OCI-M2 (cell line): ENCODE measurements around the gene ZSCAN18.
"Not testable (repeated sequence)": the region's sequence is repeated elsewhere in the genome, so short reads cannot be mapped to it uniquely, and the experiment has no call there.

ENCODE experiments used
- DNase-seq: peaks from one replicate; lab custom pipeline; 2025; ENCODE audit not compliant: unreplicated experiment; lab: John Stamatoyannopoulos, UW

ZSCAN18 gene, protein sequence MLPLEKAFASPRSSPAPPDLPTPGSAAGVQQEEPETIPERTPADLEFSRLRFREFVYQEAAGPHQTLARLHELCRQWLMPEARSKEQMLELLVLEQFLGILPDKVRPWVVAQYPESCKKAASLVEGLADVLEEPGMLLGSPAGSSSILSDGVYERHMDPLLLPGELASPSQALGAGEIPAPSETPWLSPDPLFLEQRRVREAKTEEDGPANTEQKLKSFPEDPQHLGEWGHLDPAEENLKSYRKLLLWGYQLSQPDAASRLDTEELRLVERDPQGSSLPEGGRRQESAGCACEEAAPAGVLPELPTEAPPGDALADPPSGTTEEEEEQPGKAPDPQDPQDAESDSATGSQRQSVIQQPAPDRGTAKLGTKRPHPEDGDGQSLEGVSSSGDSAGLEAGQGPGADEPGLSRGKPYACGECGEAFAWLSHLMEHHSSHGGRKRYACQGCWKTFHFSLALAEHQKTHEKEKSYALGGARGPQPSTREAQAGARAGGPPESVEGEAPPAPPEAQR

DNA sequence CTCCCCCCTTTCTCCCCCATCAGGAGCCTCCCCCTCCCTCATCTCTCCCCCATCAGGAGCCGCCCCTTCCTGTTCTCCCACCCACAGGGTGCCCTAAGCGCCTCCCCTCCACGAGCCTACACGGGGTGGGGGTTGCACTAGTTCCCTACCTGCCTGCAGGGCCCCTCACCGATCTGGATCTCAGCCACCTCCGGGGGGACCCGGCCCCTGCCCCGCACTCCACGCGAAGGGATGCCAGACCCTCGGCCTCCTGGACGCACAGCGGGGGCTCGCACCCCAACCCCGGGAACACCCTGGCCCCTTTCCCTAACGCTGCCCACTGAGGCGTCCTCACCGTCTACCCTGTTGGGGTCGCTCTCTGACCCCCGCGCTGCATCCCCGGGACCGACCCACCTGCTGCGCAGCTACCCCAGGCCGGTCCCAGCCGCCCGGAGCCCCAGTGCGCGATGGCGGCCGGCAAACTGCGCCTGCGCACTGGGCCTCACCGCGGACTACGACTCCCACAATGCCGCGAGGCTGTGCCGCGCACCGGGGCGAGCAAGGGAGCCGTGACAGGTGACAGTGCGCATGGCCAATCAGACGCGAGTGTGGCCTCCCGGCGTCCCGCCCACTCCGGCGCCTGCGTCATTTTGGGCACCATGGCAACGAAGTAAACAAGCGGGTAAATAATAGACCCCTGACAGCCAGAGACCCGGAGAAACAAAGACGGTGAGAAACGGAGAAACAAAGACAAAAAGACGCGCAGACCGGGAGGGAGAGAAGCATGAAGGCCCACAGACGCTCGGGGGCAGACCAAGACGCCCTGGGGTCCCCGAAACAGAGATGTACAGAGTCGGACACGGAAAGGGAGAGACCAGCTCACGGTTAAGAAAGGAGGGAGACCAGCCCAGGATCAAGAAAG, at the start of gene ZSCAN18:
Gene ZSCAN18 (minus strand): TSS at position 451 of the 901 bp plus-strand sequence. CDS start 7,964 bp downstream, outside the sequence.
- DNase-seq = peak; percentile 61

DNA sequence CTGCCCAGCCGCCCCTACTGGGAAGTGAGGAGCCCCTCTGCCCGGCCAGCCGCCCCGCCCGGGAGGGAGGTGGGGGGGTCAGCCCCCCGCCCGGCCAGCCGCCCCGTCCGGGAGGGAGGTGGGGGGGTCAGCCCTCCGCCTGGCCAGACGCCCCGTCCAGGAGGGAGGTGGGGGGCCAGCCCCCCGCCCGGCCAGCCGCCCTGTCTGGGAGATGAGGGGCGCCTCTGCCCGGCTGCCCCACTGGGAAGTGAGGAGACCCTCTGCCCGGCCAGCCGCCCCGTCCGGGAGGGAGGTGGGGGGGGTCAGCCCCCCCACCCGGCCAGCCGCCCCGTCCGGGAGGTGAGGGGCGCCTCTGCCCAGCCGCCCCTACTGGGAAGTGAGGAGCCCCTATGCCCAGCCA, 49.4 kb upstream of the ZSCAN18 start:
- DNase-seq = not testable (repeated sequence)

DNA sequence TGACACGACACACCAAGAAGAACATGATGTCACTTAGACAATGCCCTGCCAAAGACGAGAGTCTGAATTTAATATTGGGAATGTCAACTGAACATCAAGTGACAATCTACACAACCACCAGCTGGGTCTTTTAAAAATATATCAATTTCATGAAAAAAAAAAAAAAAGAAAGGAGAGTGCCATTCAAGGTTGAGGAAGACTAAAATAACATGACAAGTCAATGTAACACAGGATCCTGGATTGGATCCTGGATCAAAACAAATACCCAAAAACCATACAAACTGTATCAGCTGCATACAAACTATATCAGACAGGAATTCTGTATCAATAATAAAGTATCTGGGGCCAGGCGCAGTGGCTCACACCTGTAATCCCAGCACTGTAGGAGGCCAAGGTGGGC, 47.8 kb upstream of the ZSCAN18 start:
- DNase-seq = no peak

DNA sequence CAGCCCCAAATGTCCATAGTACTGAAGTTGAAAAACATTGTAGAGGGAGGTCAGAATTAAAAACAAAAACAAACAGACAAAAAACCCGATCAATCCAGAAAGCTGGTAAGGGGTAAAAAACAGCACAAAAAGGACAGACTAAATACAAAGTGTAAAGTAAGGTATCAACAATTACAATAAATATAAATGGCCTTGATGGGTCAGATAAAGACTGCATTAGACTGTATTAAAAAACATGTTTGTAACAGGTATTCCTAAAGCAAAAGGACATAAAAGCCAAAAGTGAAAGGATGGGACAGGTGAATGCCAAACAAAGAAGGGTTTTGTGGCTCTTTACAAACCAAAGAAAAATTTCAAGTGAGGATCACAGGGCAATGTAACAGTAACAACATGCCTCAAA, 36.2 kb upstream of the ZSCAN18 start:
- DNase-seq = no peak

DNA sequence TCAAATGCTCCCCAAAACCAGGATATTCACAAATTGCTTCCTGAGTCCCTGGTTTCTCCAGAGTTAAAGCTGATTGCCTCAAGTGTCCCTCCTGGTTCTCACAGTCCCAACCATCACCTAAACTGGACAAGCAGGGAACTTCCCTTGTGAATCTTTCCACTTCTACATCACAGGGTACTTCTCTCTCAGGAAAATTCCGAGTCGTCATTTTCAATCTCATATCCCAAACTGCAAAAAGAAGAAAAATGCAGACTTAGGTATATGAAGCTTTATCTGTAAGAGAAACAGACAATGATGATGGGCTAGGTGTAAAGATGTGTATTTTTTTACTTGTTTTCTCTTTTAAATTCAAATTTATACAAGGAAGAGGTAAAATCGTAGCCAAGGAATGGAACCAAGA, 31.3 kb upstream of the ZSCAN18 start:
- DNase-seq = no peak

DNA sequence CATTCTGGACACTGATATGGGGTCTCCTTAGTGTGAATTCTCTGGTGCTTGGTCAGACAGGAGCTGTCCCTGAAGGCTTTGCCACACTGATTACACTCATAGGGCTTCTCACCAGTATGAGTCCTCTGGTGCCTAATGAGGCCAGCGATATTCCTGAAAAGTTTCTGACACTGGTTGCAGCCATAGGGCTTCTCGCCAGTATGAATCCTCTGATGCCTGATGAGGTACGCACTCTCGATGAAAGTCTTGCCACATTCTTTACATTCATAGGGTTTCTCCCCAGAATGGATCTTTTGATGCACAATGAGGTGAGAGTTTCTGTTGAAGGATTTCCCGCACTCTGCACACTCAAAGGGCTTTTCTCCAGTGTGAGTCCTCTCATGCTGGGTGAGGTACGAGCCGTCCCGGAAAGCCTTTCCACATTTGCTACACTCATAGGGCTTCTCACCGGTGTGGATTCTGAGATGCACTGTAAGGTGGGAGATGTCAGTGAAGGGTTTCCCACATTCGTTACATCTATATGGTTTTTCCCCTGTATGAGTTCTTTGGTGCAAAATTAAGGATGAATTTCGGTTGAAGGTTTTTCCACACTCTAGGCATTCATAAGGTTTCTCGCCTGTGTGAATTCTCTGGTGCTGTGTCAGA, 30.1 kb upstream of the ZSCAN18 start:
- no peak for DNase-seq

DNA sequence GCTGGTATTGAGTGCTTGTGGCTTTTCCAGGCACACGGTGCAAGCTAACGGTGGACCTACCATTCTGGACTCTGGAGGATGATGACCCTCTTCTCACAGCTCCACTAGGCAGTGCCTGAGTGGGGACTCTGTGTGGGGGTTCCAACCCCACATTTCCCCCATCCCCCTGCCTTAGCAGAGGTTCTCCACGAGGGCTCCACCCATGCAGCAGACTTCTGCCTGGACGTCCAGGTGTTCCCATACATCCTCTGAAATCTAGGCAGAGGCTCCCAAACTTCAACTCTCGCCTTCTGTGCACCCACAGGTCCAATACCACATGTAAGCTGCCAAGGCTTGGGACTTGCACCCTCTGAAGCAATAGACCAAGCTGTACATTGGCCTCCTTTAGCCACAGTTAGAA, 25.3 kb upstream of the ZSCAN18 start:
- no peak for DNase-seq

DNA sequence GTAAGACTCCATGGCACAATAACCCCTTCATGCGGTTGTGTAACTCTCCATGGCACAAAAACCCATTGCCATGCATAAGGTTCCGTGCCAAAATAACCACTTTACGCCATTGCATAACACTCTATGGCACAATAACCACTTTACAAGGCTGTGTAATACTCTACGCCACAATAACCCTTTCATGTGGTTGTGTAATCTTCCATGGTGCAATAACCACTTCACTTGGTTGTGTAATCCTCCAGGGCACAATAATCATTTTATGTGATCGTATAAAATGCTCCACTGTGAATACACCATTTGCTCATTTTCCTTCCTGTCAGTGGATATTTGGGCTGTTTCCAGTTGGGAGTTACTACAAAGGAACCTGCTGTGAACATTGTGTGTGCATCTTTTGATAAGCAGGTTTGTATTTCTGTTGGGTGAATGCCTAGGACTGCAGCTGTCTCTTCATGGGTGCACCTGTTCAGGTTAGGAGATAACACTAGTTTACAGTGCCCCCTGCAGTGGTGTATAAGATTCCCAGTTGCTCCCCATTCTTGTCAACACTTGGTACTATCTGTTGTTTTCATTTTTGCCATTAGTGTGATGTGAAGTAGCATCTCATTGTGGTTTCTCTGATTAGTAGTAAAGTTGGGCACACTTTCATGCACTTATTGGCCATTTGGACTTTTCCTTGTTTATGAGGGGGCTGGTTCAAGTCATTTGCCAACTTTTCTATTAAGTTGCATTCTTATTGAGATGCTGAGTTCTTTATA, 21.1 kb upstream of the ZSCAN18 start:
- no peak for DNase-seq

DNA sequence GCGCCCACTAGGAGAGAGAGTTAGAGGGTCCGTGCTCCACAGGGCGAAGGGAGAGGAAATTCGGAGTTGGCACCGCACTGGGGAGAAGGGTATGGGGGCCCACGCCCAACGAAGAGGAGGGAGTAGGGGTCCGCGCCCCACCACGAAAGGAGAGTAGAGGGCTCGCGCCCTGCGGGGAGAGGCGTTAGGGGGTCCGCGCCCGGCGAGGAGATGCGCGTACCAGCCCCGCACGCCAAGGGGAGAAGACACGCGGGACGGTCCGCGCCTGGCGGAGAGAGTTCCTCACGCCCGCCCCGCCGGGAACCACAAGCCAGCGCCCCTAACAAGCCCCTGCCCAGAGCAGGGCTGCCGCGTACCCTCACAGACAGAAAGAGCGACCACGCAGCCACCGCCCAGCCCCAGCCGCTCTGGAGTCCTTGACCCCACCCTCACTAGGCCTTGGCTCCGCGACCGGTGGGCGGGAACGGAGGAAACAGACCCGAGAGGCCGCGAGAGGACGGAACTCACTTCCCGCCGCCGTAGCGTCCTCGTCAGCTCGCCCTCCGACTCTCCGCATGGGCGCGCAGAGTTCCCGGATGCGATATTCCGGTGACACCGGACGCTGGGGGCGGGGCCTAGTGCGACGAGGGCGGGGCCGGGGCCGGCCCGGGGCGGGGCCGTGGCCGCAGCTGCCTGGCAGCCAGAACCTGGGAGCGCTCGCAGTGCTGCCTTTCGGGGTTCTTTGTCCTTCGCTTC, 20.0 kb upstream of the ZSCAN18 start:
- DNase-seq = no peak

DNA sequence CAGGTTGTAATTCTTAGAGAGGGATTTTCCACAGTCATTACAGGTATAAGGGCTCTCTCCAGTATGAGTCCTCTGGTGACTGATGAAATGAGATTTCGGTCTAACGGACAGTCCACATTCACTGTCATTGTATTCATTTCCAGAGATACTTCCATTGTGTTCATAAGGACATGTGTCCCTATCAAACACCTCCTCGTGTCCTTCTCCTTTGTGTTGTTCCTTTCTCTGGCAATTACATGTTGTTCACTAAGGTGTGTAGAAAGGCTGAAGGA, 10.5 kb upstream of the ZSCAN18 start:
- no peak for DNase-seq

DNA sequence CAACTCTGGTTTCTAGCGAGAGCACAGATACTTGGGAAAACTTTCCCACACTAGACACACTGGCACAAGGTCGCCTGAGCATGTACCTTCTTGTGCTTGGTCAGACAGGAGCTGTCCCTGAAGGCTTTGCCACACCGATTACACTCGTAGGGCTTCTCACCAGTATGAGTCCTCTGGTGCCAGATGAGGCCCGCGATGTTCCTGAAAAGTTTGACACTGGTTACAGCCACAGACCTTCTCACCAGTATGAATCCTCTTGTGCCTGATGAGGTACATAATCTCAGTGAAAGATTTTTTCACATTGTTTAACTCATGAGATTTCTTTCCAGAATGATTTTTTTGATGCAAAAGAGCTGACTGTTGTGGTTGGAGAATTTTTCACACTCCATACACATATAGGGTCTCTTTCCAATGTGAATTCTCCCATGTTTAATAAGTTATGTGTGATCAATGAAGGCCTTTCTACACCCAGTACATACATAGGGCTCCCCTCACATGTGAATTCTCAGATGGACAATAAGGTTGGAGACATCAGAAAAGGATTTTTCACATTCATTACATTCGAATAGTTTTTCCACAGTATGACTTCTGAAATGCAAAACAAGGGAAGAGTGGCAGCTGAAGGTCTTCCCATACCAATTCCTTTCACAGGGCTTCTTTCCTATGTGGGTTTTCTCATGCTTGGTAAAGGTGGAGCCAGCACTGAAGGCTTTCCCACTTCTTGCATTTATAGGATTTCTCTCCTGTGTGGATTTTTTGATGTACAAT, 9.9 kb upstream of the ZSCAN18 start:
- DNase-seq = no peak

DNA sequence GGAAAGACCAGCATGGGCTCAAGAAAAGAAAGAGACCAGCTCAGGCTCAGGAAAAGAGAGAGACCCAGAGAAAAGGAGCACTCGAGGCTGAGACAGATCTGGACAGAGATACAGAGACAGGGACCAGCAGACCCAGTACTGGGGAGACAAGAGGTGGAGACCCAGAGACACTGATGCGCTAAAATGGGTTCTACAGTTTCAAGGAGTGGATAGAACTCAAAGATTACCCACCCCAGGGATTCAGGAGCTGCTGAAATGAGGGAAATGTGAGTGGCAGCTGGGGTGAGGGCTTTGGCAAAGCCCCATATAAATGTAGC, 609 bp upstream of the ZSCAN18 start:
- peak; percentile 53 for DNase-seq

DNA sequence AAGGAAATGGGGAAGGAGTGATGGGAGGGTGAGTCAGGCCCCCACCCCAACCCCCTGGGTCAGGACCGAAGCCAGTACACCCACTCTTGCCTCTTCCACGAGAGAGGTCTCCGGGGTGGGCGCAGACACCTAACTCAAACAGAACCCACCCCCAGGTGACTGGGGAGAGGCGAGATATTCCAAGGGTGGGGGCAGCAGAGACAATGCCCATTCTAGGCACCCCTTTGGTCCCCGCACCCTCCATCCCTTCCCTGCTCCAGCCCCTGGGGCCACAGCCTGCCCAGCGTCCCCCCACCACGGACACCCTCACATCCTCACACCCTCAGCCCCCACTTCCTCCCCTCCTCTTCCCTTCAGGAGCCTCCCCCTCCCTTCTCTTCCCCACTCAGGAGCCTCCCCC, 682 bp downstream of the ZSCAN18 start:
- no peak for DNase-seq

DNA sequence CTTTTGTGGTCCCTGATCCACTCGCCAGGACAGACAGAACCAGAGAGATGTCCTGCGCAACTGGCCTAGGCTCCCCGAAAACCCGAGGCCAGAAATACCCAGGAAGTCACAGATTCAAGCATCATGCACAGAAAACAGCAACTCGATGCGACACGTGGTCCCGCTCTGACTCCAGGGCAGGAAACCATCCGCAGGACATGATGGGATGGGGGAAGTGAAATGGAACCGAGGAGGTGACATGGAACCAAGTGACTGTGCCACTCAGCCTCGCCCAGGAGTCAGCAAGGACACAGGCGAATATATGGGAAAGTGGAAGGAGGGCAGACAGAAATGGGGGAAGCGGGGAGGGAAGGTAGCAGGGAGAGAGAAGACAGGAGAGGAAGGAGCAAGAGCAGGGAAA, 1.1 kb downstream of the ZSCAN18 start:
- no peak for DNase-seq

DNA sequence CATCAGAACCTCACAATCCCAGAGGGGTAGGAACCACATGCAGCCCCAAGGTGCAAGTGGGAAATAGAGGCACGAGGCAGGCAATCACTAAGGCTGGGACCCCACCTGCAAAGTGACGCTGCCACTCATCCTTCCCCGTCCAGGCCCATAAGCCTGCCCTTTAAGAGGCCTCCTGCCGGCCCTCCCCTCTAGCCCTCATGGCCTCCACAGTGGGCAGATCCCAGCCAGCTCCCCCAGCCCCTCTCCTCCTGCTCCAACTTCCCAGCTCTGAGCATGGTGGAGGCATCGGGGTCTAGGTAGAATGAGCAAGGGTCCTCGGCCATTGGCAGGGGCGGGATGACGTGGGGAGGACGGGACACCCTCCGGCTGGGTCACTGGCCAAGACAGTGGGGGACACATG, 2.7 kb downstream of the ZSCAN18 start:
- DNase-seq = no peak

DNA sequence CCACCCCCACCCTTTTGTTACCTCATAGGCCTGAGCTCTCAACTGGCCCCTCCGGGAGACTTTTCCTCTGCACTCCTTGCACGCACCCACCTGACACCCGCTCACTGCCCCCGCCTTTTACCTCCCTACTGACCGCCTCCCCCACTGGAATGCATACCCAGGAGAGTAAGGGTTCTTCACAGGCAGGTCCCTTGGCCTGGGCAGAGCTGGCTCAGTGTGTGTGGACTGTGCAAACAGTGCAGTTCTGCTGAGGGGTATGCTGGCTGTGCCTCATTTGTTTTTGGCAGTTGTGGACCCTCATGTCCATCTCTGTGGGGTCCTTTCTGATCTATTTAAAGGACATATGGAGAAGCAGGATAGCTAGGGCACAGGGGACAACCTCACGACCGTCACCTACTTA, 5.0 kb downstream of the ZSCAN18 start:
- DNase-seq = no peak

DNA sequence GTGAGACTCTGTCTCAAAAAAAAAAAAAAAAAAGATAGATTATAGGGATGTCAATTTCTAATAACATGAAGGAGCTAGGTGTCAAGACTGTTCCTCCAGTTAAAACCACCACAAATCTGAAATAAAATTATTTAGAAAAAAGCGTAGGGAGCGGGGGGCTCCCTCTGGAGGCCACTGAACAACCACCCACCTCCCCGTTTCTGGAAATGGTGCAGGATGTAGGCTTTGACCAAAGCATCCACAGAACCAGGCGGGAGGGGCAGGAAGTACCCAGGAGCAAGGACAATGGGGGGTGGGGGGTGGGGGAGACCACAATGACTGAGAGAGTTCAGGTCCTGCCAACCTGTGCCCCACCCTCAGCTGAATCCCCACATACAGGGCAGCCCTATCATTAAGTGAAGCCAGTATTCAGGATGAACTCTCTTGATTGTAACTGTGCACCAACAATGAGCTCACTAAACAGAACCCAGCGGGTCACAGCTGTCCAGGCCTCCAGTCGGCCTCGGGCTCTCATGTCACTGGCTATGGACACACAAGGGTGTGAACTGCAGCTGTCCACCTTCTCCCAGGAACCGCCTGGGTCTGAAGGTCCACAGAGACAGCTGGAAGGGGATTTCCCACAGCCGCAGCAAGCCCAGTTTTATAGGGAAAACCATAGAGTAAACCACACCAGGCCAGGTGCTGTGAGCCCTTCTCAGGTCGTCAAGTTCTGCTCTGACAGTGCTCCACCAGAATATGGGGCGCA, 6.6 kb downstream of the ZSCAN18 start:
- DNase-seq = no peak

DNA sequence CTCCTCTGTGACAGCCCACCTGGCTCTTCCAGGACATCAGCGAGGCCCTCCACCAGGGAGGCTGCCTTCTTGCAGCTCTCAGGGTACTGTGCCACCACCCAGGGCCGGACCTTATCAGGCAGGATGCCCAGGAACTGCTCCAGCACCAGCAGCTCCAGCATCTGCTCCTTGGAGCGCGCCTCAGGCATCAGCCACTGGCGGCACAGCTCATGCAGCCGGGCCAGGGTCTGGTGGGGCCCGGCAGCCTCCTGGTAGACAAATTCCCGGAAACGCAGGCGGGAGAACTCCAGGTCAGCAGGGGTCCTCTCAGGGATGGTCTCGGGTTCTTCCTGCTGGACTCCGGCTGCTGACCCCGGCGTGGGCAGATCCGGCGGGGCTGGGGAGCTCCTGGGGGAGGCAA, 8.2 kb downstream of the ZSCAN18 start:
- DNase-seq = no peak

DNA sequence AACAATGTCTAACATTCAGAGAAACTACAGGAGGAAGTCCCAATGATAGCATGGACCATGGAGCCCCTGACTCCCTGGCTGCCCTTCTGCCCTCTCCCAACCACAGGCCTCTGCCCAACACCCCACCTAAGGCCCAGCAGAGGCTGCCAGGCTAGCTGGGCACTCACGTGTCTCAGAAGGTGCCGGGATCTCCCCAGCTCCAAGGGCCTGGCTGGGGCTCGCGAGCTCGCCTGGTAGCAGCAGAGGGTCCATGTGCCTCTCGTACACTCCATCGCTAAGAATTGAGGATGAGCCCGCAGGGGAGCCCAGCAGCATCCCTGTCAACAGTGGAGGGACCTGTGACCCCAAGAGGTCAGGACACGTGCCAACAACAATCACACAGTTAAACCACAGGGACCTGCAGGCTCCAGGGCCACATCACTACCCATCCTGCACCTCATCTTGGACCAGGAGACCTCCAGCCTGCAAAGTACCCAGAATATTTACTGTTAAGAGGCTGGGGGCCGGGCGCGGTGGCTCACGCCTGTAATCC, 9.4 kb downstream of the ZSCAN18 start:
- DNase-seq = no peak
